Measurements from ENCODE around the gene SNRNP200.

Gene SNRNP200

DNA sequence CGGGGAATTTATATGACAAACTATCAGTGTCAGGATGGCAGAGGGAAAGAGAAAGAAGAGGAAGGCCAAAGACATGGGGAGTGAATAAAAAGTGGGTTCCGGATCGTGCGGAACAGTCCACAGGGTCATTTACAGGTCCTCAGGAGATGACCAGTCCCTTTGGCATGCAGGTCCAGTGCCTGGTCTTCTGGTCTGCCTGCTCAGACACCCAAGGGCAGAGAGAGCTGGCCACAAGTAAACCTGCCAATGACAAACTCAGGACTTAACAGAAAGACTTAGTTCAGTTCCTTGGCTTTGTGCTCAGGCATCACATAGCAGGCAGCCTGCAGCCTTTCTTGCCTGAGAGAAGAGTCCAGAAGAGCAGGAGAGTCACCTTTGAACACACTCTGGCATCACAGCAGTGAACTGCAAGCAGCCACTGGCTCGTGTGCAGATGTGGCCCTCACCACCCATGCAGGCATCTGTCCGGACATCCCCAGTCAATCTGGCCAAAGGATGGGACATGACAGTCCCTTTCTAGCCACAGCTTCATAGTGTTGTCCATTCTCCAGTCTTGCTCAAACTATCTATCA lies 53.5 kb downstream of the SNRNP200 start:
- peak; percentile 88 for DNase-seq (ENCODE audit: low read depth)

DNA sequence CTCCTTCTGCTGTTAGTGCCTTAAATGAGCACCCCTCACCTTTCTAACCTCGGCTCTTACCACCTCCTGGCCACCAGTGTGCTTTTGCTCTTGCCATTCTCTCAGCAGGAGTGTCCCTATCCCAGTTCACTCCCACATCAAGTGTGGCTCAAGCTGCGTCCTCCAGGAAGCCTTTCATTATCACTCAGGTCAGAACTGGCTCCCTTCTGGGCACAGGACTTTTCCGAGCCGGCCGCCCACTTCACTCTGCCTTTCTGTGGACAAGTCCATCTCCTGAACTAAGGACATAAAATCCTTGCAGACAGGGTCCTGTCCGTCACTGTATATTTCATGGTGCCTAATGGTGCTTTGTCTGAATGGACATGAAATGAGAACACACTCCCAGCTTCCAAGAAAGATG lies 55.2 kb downstream of the SNRNP200 start:
- no peak for DNase-seq (ENCODE audit: low read depth)

DNA sequence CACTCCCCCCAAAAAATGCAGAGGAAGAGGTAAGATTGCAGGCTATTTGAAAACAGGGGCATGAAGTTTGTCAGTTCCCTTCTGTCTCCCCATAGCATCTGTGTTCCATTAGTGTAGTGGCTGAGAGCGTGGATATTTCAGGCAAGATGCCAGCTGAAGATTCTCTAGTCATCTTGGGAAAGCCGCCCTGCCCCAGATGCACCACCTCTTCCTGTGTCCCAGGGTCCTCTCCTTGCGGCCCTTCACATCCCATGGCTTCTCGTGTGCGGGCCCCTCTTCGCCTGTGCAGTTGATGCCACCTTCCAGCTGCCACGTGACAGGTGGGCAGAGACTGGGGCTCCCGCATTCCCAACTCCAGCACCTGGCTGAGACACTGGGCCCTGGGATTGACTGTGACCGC lies 55.7 kb downstream of the SNRNP200 start:
- no peak for DNase-seq (ENCODE audit: low read depth)

DNA sequence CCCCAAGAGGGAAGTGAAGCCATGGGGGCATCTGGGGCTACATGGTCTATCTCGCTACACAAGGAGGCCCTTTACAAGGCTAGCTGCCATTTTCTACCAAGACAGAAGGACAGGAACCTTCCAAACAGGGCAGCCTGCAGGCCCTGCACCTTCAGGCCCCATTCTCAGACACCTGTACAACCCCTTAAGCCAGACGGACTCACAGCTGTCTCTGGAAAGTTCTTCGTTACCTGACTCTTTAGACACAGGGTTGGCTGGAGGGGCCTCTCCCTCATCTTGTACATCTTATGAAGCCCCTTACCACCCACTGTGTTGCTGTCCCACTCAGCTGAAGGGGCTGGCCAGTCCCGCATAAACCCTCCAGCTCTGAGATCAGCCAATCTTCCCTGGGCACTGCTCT lies 56.7 kb downstream of the SNRNP200 start:
- DNase-seq (ENCODE audit: low read depth), result no peak

DNA sequence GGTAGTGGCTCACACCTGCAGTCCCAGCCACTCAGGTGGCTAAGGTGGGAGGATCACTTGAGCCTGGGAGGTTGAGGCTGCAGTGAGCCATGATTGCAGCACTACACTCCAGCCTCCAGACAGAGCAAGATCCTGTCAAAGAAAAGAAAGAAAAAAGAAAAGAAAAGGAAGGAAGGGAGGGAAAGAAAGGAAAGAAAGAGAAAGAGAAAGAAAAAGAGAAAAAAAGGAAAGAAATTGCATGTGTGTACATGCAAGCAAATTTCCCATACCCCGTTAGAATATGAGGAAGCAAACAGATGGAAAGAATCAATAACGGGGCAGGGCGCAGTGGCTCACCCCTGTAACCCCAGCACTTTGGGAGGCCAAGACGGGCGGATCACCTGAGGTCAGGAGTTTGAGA lies 57.5 kb downstream of the SNRNP200 start:
- DNase-seq (ENCODE audit: low read depth), result no peak

DNA sequence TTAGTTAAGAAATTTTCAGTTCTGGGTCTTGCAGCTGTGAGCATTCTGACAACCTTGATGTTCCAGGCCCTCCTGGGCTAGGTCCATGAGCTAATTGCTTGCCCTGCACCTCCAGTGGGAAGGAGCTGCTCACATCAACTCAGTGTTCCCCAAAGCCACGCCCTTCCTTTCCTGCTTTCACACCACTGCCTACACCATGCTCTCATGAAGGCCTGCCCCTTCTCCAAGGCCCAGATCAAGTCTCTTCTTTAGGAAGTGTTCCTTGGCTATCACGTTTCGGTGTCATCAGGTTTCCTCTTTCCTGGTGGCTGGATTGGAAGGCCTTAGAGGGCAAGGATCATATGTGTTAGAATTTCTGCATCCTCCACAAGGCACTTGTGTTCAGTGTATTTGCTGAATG lies 58.3 kb downstream of the SNRNP200 start:
- no peak for DNase-seq (ENCODE audit: low read depth)

DNA sequence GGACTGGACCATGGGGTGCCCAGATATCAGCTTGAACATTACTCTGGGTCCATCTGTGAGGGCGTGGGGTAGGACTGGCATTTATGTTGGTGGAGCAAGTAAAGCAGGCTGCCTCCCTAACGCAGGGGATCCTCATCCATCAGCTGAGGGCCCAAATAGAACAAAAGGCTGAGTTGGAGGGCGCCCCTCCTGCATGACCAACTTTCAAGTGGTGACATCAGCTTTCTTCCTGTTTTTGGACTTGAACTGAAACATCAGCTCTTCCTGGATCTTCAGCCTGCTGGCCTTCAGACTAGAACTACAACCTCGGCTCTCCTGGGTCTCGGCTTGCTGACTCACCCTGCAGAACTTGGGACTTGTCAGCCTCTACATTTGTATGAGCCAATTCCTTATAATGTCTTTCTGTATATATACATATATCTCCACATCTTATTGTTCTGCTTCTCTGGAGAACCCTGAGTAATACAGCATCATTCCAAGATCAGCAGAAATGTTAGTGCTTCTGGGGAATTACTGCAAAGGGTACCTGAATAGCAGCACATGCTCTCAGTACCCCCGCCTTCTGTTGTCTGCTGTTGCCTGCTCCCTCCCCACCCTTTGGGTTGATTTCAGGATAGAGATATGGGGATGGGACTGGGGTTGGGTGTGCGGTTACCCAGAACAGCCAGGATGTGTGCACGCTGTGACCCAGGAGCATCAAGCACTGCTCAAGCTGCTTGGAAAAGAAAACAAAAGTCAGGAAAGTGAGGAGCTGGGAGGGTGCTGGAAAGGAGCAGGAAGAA lies 59.5 kb downstream of the SNRNP200 start:
- no peak for DNase-seq (ENCODE audit: low read depth)

DNA sequence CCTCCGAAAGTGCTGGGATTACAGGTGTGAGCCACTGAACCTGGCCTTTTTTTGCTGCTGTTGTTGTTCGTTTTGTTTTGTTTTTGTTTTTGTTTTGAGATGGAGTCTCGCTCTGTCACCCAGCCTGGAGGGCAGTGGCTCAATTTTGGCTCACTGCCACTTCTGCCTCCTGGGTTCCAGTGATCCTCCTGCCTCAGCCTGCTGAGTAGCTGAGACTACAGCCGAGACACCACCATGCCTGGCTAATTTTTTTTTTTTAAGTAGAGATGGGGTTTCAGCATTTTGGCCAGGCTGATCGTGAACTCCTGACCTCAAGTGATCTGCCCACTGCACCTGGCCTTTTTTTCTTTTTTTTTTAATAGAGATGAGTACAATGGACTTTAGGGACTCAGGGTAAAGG lies 61.5 kb downstream of the SNRNP200 start:
- DNase-seq (ENCODE audit: low read depth), result no peak

DNA sequence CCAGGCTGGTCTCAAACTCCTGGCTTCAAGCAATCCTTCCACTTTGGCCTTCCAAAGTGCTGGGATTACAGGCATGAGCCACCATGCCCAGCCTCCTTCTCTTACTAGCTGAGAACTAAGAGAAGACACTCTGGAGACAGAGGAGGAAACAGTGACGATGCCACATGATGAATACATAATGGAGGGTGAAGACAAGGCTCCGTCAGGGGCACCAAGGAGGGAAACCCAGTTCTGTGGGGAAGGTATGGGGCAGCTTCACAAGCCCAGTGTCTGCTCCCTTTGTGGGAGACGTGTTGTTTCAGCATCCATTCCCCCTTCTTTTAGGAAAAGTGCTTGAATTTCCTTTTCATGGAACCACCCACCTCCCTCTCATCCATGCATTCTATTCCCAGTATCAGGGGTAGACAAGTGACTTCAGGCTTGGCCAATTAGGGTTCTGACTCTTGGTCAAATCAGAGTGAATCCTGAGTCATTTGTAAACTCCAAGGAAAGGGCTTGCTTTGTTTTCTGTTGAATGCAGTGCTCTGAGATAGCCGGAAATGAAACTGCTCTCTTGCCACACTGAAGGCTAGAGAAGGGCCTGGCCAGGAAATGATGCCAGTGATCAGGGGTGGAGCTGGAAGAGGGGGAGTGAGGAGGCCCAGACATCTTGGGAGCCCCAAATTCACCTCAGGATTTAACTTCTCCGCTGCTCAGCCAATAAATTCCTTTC lies 63.3 kb downstream of the SNRNP200 start:
- DNase-seq (ENCODE audit: low read depth), result no peak

DNA sequence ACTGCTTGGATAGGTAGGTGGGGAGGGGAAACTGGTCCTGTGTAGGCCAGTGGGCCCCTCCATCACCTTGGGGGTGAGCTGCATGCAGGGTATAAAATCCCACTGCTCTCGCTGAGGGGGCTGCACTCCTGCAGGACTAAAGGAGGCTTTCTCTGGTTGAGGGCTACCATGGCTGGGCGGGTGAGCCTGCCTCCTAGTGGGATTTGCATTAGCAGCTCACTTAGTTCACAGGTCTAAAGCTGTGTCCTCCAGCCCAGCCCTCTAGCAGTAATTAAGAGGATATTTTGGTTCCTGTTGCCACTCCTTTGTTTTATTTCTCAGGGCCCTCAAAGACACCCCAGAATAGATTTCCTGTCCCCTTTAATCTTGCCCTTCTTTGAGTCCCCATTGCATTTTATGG lies 64.1 kb downstream of the SNRNP200 start:
- DNase-seq (ENCODE audit: low read depth), result no peak

DNA sequence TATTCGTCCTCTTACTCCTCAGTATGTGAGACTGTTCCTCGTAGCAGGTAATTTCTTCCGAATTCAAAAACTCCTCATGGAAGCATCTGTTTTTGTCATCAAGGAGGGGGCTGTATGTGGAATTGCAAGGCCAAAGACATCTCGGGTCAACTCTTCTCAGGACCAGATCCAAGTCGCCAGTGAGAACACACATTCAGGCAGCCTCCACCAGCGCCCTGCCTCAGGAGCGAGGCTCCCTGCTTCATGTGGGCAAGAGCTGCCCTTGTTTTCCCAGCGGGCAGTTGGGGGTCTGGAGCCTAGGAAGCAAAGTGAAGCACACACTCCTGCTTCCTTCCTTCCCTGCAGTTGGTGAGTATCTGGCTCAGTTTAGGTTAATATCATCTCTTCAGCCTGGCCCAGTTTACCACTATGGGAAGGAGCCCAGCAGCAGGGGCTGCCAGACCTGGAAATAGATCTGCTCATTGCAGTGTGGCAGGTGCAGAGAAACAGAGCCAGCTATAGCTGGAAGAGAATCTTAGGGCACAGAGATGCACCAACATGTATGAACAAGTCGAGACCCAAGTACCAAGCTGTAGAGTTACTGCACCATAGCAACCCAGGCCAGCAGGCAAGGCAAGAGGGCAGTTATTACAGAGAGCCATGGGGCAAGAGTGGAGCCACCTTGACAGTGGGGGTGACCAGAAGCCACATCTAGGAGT lies 64.9 kb downstream of the SNRNP200 start:
- no peak for DNase-seq (ENCODE audit: low read depth)

DNA sequence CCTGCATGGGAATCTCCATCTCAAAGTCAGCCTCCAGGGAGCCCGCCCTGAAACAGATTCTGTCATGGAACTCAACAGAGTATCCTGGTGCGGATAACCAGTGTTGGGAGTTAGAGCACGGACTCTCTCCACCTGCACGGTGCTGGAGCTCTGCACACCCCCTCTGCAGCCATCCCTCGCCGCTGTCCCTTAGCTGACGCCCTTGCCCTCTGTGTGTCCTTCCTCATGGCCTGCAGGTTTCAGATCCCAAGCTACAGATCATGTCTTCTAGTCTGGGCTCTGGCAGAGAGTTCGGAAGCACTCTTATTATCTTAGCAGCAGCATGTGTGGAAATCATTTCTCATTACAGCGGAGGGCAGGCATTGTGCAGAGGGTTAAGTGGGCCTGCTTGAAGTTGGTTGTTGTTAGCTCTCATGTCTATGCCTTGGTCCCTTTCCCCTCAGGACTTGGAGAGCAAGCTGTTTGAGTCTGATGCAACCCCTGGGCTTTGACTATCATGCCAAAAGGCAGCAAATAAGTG lies 65.5 kb downstream of the SNRNP200 start:
- DNase-seq (ENCODE audit: low read depth), result no peak

DNA sequence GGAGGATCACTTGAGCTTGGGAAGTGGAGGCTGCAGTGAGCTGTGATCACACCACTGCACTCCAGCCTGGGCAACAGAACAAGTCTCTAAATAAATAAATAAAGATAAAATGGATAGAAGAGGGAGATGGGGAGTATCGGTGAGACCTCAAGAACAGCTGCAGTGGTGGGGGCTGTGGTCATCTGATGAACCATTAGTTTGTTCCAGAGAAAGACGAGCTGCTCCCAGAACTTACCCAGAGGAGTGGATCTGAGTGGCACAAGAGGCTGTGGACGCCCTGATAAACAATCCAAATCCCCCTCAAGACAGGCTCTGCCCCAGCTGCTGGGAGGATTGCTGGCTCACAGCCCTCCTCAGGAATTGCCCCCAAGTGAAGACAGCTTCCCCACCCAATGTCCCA lies 66.3 kb downstream of the SNRNP200 start:
- DNase-seq (ENCODE audit: low read depth), result no peak

DNA sequence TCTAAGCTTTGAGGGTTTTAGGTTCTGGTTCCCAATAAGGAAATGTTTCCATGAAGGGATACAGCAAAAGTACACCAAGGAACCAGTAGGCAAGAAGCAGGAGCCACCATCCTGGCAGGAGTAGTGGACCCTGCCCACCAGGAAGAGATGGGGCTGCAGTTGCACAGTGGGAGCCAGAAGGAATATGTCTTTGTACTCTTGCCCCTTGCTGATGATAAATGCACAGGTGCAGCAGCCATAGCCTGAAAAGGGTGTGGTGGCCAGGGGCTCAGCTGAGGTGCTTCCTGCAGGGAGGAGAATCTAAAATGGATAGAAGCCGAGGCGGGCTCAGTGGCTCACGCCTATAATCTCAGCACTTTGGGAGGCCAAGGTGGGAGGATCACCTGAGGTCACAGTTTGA lies 67.1 kb downstream of the SNRNP200 start:
- DNase-seq (ENCODE audit: low read depth), result no peak

DNA sequence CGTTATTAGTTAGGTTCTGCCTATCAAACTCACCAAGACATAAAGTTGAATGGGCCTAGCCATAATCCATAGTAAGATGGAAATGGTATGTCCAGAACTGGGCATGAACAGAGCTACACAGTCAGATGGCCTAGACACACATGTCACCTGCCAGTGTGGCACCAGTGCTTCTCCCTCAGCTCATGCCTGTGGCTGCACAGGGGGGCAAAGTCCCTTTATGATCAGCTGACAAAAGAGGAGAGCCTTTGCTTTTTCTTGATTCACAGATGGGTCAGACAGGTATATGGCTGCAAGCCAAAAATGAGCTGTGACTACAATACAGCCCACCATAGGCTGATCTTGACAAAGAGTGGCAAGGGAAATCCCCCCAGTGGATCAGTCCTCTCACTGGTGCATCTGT lies 68.5 kb downstream of the SNRNP200 start:
- no peak for DNase-seq (ENCODE audit: low read depth)

DNA sequence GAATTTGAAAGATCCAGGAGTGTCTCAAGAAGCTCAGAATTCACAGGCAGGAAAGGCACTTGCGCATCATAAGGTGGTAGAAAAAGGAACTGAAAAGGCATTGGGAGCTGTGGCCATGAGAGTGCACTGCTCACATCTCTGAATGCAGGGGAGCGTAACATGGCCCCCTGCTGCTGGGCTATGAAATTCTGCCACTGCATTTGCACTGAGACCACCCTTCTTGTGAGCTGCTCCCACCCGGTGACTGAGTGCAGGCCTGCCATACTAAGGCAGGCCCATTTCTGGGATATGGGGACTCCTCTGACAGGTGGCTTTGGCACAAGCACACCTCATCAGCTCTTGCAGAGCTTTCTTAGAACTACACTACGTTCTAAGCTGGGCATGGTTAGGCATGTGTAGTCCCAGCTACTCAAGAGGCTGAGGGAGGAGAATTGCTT lies 71.4 kb downstream of the SNRNP200 start:
- no peak for DNase-seq (ENCODE audit: low read depth)

DNA sequence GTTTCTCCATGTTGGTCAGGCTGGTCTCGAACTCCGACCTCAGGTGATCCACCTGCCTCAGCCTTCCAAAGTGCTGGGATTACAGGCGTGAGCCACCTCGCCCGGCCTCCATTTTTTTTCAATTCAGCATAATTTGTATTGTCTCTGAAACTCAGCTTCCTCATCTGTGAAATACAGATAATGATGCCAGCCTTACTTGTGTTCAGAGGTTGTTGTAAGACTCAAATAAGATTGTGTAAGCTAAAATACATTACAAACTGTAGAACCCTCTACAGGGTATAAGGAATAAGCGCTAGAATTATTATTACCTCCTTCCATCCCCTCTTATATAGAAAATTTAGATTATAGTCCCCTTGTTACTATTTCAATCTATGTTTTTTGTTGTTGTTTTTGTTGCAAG lies 71.9 kb downstream of the SNRNP200 start:
- no peak for DNase-seq (ENCODE audit: low read depth)

DNA sequence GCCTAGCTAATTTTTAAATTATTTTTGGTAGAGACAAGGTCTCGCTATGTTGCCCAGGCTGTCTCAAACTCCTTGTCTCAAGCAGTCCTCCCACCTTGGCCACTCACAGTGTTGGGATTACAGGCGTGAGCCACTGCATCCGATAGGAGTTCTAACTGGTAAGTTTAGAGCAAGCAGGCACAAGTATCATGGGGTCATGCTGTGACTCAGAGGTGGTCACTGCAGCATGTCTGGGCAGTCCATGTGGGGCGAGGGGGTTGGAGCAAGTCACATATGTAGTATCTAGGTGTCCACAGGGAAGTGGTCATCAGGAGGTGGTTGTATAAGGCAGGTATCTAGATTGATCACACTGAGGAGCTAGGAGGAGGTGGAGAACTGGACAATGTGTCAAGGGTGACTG lies 74.0 kb downstream of the SNRNP200 start:
- DNase-seq (ENCODE audit: low read depth), result no peak

DNA sequence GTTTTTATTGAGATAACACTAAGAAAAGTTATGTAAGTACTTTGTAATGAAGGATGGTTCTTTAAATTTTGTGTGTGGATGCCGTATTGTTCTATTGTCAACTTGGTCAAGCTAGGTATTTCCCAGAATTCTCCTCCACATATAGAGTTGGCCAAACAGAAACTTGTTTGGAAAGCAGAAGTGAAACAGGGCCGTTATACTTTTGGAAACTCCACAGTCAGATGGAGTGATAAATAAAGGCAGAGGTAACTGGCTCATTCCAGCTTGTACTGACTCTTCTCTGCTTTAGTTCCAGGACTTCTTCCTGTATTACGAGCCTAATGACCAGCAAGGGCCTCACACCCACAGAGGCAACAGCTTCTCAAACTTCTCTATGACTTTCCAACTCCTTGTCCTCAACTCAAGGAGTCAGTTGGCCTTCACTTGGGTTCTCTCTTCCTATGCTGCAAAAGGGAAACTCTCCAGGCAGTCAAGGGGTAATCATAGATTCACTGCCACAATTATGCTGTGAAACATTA lies 80.3 kb downstream of the SNRNP200 start:
- DNase-seq (ENCODE audit: low read depth), result no peak
